ENCODE measurements around the gene MPL.
A peak's percentile ranks its signal among the peaks of the same experiment; 100 is the strongest.
"Not testable (repeated sequence)": the region's sequence is repeated elsewhere in the genome, so short reads cannot be mapped to it uniquely, and the experiment has no call there.

MPL gene

GRCh38 chr1:43382027-43382779 is 44.6 kb downstream of the MPL start:
- no peak for DNase-seq

GRCh38 chr1:43383449-43383848 is 45.8 kb downstream of the MPL start:
- no peak for DNase-seq

- DNase-seq, result no peak
These were observed 49.1 kb downstream of the MPL start for GRCh38 chr1:43386676-43387075.

- DNase-seq, result no peak
These were observed 50.5 kb downstream of the MPL start for GRCh38 chr1:43387976-43388599.

- DNase-seq, result no peak
These were observed 51.0 kb downstream of the MPL start for GRCh38 chr1:43388613-43389012.

- peak; percentile 86 for DNase-seq
These were observed 52.0 kb downstream of the MPL start, which contains the start of the genes MED8 and SZT2 for GRCh38 chr1:43389326-43390313. Gene MED8 (minus strand): TSS chr1:43389800. CDS start chr1:43389764, 36 bp downstream. Gene SZT2 (plus strand): TSS chr1:43389899. CDS start chr1:43389969, 70 bp downstream.

GRCh38 chr1:43392702-43393101 is 55.1 kb downstream of the MPL start:
- DNase-seq, result no peak

GRCh38 chr1:43395523-43395922 is 57.9 kb downstream of the MPL start:
- DNase-seq, result no peak

GRCh38 chr1:43396059-43396458 is 58.4 kb downstream of the MPL start:
- no peak for DNase-seq

GRCh38 chr1:43398227-43398626 is 60.6 kb downstream of the MPL start:
- no peak for DNase-seq

- DNase-seq, result not testable (repeated sequence)
These were observed 62.8 kb downstream of the MPL start for GRCh38 chr1:43400441-43400840.

GRCh38 chr1:43402089-43402865 is 64.7 kb downstream of the MPL start:
- DNase-seq, result no peak
